Sigmoid colon (tissue), 7 donors: ENCODE data around the gene CDC14A. TPM values are rescaled to one million over a fixed set of nuclear protein-coding genes. Genes with fewer than 3 reads are reported as not detected.

Source experiments
- DNase-seq: peaks from one replicate; pipeline ENCODE4 v3.0.0-alpha.2; 2019
- H3K27ac ChIP-seq, 4 donors: fragments of 200-600 bp; sonication (generic); one replicate each; pipeline ENCODE4 v1.5.1; 2016 to 2019; ENCODE audit warnings: mild to moderate bottlenecking in 1 of 4
- H3K27me3 ChIP-seq, 3 donors: fragments of 200-600 bp; sonication (generic); one replicate each; pipeline ENCODE4 v1.5.1; 2019; ENCODE audit warnings: mild to moderate bottlenecking in 1 of 3
- H3K36me3 ChIP-seq, 4 donors: fragments of 200-600 bp; sonication (generic); one replicate each; pipeline ENCODE4 v1.5.1; 2016 to 2019
- H3K4me1 ChIP-seq, 4 donors: fragments of 200-600 bp; sonication (generic); one replicate each; pipeline ENCODE4 v1.5.1; 2017 to 2019
- H3K4me3 ChIP-seq, 4 donors: fragments of 200-600 bp; sonication (generic); one replicate each; pipeline ENCODE4 v1.5.1; 2017 to 2019; ENCODE audit warnings: mild to moderate bottlenecking in 2 of 4, moderate library complexity in 1 of 4
- H3K9me3 ChIP-seq, 4 donors: fragments of 200-600 bp in 3 of 4; sonication (generic) in 3 of 4; one replicate each; pipeline versions ENCODE4 v1.5.1 to v1.6.1; 2013 to 2019
- CTCF ChIP-seq, 4 experiments: fragments of 450-650 bp in 3 of 4; fragments of 200-600 bp in 1 of 4; IDR thresholded peaks; one replicate each; pipeline ENCODE4 v1.5.1; 2016 to 2019; ENCODE audit warnings: antibody characterized with exemption in 4 of 4, mild to moderate bottlenecking in 3 of 4, moderate library complexity in 2 of 4
- EP300 ChIP-seq, 4 donors: sonication (generic); formaldehyde crosslinking; IDR thresholded peaks; one replicate each; pipeline ENCODE4 v1.6.1; 2017; ENCODE audit warnings: antibody characterized with exemption in 4 of 4
- POLR2A ChIP-seq, 2 donors: fragments of 450-650 bp; IDR thresholded peaks; one replicate each; pipeline ENCODE4 v1.6.1; 2016; ENCODE audit warnings: antibody characterized with exemption in 2 of 2, mild to moderate bottlenecking in 2 of 2, moderate library complexity in 2 of 2
- POLR2AphosphoS5 ChIP-seq, 4 donors: sonication (generic); formaldehyde crosslinking; IDR thresholded peaks; one replicate each; pipeline ENCODE4 v1.6.1; 2017; ENCODE audit warnings: antibody characterized with exemption in 4 of 4
- WGBS, 2 donors: extraction: QIAGEN DNeasy Blood & Tissue Kit; methylation state at CpG; one replicate each; pipeline ENCODE4 v1.1.7; 2013; 5-methylcytosine and 5-hydroxymethylcytosine counted together
- intact Hi-C: fragments of 100-400 bp; cut with DNase I; formaldehyde crosslinking; loops from one replicate; pipeline ENCODE4 v1.15.1; 2023
- polyA plus RNA-seq, 3 donors: library from polyadenylated mRNA; stranded (reverse); fragments of 200-250 nt; gene quantifications; one replicate each; pipeline ENCODE4 v1.2.3, GENCODE V29; 2013
- total RNA-seq, 4 donors: library from RNA; depleted of rRNA; stranded (reverse); fragments of >200 nt; gene quantifications; one replicate each; pipeline ENCODE4 v1.1.0, GENCODE V29; 2016
- donor health status: healthy with polysubstance abuse.
- donor health status: Bipolar disorder and iron deficiency.
- donor health status: healthy.

The CDC14A gene
- total and polyA plus RNA-seq, 7 donors: 4.6 to 22.7 (median 11.8) TPM

- Histone ChIP-seq H3K27ac (no peak overlapping the region), H3K4me1 (peaks cover 0 to 20% (median 18%) of the 10 kb centered on the region in 4 donors), H3K4me3 (no peak overlapping the region), H3K27me3 (peaks cover 7 to 37% (median 16%) of the 10 kb centered on the region in 3 donors), H3K36me3 (no peaks in the 10 kb centered on the region), H3K9me3 (no peaks in the 10 kb centered on the region)
- intact Hi-C loops: loop anchor here (10.0 kb wide), 1 partner anchor 190 kb away; no protein-coding TSS in a partner anchor
- TF ChIP-seq EP300 (IDR thresholded peaks at IDR 0.05) (no peak), CTCF (IDR thresholded peaks at IDR 0.05) (no peak), POLR2A (IDR thresholded peaks at IDR 0.05) (no peak), POLR2AphosphoS5 (IDR thresholded peaks at IDR 0.05) (no peak)
- 21 to 55% methylated on average over 2 of the region's 2 CpGs for WGBS, 2 donors
- DNase-seq: no peak
These were observed 183.0 kb downstream of the CDC14A start for GRCh38 chr1:100535264-100535663.

- intact Hi-C loops: loop anchor here (10.0 kb wide), 1 partner anchor 189 kb away; no protein-coding TSS in a partner anchor
- H3K27ac ChIP-seq: no peak overlapping the region
These were observed 183.7 kb downstream of the CDC14A start for GRCh38 chr1:100536031-100536430.

GRCh38 chr1:100538913-100539835, 186.9 kb downstream of the CDC14A start:
- Histone ChIP-seq H3K9me3 (no peaks in the 10 kb centered on the region), H3K27ac (peak overlapping the region in 2 of 4 donors; percentile 10 to 40), H3K4me1 (peaks cover 0 to 22% (median 16%) of the 10 kb centered on the region in 4 donors), H3K27me3 (peaks cover 7 to 47% (median 16%) of the 10 kb centered on the region in 3 donors), H3K4me3 (peak overlapping the region; percentile 9 to 53 (median 46)), H3K36me3 (no peaks in the 10 kb centered on the region)
- 1 to 4% methylated on average over 105 of the region's 105 CpGs for WGBS, 2 donors
- TF ChIP-seq POLR2A (IDR thresholded peaks at IDR 0.05) (no peak), POLR2AphosphoS5 (IDR thresholded peaks at IDR 0.05) (no peak), CTCF (IDR thresholded peaks at IDR 0.05) (no peak), EP300 (IDR thresholded peaks at IDR 0.05) (no peak)
- DNase-seq: peak; percentile 69
- intact Hi-C loops: loop anchor here (10.0 kb wide), 1 partner anchor 186 kb away; no protein-coding TSS in a partner anchor

More at GRCh38 chr1:100536031-100536430, 183.7 kb downstream of the CDC14A start:
- no peak for DNase-seq
- H3K4me3 ChIP-seq: no peak overlapping the region
- no peak for TF ChIP-seq EP300 (IDR thresholded peaks at IDR 0.05)
- TF ChIP-seq CTCF (IDR thresholded peaks at IDR 0.05): no peak
- TF ChIP-seq POLR2A (IDR thresholded peaks at IDR 0.05): no peak
- H3K4me1 ChIP-seq: peaks cover 0 to 22% (median 19%) of the 10 kb centered on the region in 4 donors
- H3K36me3 ChIP-seq: no peaks in the 10 kb centered on the region
- H3K27me3 ChIP-seq: peaks cover 7 to 45% (median 16%) of the 10 kb centered on the region in 3 donors
- WGBS, 2 donors: 76 to 78% methylated on average over 3 of the region's 3 CpGs
- no peaks in the 10 kb centered on the region for H3K9me3 ChIP-seq

GRCh38 chr1:100539836-100540536, 187.7 kb downstream of the CDC14A start:
- TF ChIP-seq POLR2AphosphoS5 (IDR thresholded peaks at IDR 0.05) (no peak), CTCF (IDR thresholded peaks at IDR 0.05) (no peak), POLR2A (IDR thresholded peaks at IDR 0.05) (no peak)
- peaks cover 7 to 47% (median 16%) of the 10 kb centered on the region in 3 donors for H3K27me3 ChIP-seq
- no peaks in the 10 kb centered on the region for H3K36me3 ChIP-seq
- peaks cover 0 to 22% (median 16%) of the 10 kb centered on the region in 4 donors for H3K4me1 ChIP-seq
- intact Hi-C loops: loop anchor here (10.0 kb wide), 1 partner anchor 185 kb away; no protein-coding TSS in a partner anchor
- 11 to 14% methylated on average over 57 of the region's 57 CpGs for WGBS, 2 donors
- no peak for DNase-seq
- peak overlapping the region in 3 of 4 donors; percentile 42 to 53 (median 49) for H3K4me3 ChIP-seq
- H3K27ac ChIP-seq: no peak overlapping the region
- H3K9me3 ChIP-seq: no peaks in the 10 kb centered on the region
